ENCODE data around the gene SNAI3.

The SNAI3 gene

GRCh38 chr16:88693420-88694177, 7.3 kb upstream of the SNAI3 start:
- H3K4me3 ChIP-seq (ENCODE audit: low read depth, low read length) = no peak overlapping the region
- DNase-seq = no peak
- no peaks in the 10 kb centered on the region for H3K27me3 ChIP-seq (ENCODE audit: insufficient read depth, low read depth, severe bottlenecking)
- no peaks in the 10 kb centered on the region for H3K9me3 ChIP-seq (ENCODE audit: severe bottlenecking)
- TF ChIP-seq CTCF (IDR thresholded peaks at IDR 0.05; ENCODE audit: low read depth, low read length) = no peak
- no peak overlapping the region for H3K27ac ChIP-seq
- H3K36me3 ChIP-seq = no peaks in the 10 kb centered on the region; the same call in 1 of the 2 replicates

DNA sequence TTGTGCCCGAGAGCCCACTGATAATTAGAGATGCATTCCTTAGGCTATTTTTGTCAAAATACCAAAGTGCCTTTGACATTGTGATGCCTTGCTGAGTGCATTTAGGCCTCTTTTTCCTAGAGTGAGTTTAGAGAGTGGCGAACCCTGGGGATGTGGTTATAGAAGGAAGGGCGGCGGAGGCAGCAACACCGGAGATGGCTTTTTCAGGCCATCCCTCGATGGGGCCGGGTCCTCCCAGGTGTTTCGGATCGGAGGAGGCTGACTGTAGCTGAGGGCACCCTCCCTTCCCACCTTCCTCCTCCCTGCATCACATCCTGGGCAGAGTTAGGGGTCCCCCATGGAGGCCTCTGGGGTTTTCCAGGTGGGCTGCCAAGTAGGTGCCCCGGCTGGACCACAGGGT, 6.6 kb upstream of the SNAI3 start:
- no peaks in the 10 kb centered on the region for H3K27me3 ChIP-seq (ENCODE audit: insufficient read depth, low read depth, severe bottlenecking)
- no peak overlapping the region for H3K27ac ChIP-seq
- H3K4me3 ChIP-seq (ENCODE audit: low read depth, low read length) = no peak overlapping the region
- no peak for DNase-seq
- no peaks in the 10 kb centered on the region for H3K9me3 ChIP-seq (ENCODE audit: severe bottlenecking)
- TF ChIP-seq CTCF (IDR thresholded peaks at IDR 0.05; ENCODE audit: low read depth, low read length) = no peak
- no peaks in the 10 kb centered on the region; the same call in 1 of the 2 replicates for H3K36me3 ChIP-seq

GRCh38 chr16:88691924-88692560, 5.7 kb upstream of the SNAI3 start:
- no peak for DNase-seq
- TF ChIP-seq CTCF (IDR thresholded peaks at IDR 0.05; ENCODE audit: low read depth, low read length) = no peak

DNA sequence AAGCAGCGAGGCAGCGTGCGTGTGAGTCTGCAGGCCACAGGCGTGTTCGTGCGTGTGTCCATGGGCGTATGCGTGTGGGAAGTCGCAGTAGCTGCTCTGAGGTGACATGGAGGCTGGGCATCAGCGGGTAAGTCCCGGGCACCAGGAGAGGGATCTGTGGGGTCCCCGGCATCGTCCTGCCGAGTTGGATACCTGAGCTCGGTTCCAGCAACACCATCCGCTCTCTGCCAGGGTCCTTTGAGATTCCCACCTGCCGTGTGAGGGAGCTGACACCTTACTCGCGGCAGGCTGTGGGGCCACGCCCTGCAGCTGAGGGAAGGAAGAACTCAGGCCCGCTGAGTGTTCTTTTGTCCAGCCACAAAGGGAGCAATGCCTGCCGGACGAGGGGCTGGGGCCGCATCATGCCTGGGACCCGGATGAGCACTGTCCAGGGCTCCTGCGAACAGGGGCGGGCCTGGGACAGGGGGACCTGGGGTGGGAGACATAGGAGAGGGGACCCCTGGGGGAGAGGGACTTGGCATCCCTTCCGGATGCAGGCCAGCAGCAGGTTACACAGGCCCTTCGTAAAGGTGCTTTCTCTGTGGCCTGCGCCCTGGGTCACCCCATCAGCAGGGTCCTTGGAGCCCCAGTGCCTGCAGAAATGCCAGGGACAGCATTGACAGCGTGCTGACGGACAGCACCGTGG, 5.0 kb upstream of the SNAI3 start:
- Histone ChIP-seq H3K27ac (no peak overlapping the region), H3K27me3 (ENCODE audit: insufficient read depth, low read depth, severe bottlenecking) (no peaks in the 10 kb centered on the region), H3K9me3 (ENCODE audit: severe bottlenecking) (no peaks in the 10 kb centered on the region), H3K36me3 (no peaks in the 10 kb centered on the region), H3K4me3 (ENCODE audit: low read depth, low read length) (no peak overlapping the region)
- no peak for TF ChIP-seq CTCF (IDR thresholded peaks at IDR 0.05; ENCODE audit: low read depth, low read length)
- no peak for DNase-seq

More at GRCh38 chr16:88691924-88692560, 5.7 kb upstream of the SNAI3 start:
- no peaks in the 10 kb centered on the region for H3K27me3 ChIP-seq (ENCODE audit: insufficient read depth, low read depth, severe bottlenecking)
- H3K4me3 ChIP-seq (ENCODE audit: low read depth, low read length) = no peak overlapping the region
- no peaks in the 10 kb centered on the region for H3K9me3 ChIP-seq (ENCODE audit: severe bottlenecking)
- no peaks in the 10 kb centered on the region for H3K36me3 ChIP-seq
- no peak overlapping the region for H3K27ac ChIP-seq

- H3K27me3 ChIP-seq (ENCODE audit: insufficient read depth, low read depth, severe bottlenecking) = no peaks in the 10 kb centered on the region
- H3K27ac ChIP-seq = no peak overlapping the region
- H3K4me3 ChIP-seq (ENCODE audit: low read depth, low read length) = no peak overlapping the region
- H3K36me3 ChIP-seq = no peaks in the 10 kb centered on the region
- H3K9me3 ChIP-seq (ENCODE audit: severe bottlenecking) = no peaks in the 10 kb centered on the region
- DNase-seq = no peak
- TF ChIP-seq CTCF (IDR thresholded peaks at IDR 0.05; ENCODE audit: low read depth, low read length) = no peak
Measured at GRCh38 chr16:88690341-88691128, 4.2 kb upstream of the SNAI3 start.
